CD14-positive monocyte (primary cell): Measurements from ENCODE around the gene PDE4B. TPM values are rescaled to one million over a fixed set of nuclear protein-coding genes. Genes with fewer than 3 reads are reported as not detected.
A peak's percentile ranks its signal among the peaks of the same experiment; 100 is the strongest.

ENCODE experiments used
- DNase-seq, 3 donors: peaks; one replicate each; pipeline ENCODE4 v3.0.0-alpha.2; 2011 to 2022
- H2AFZ ChIP-seq: 2 replicates; pipeline ENCODE4 v1.6.0; 2012; ENCODE audit warnings: mild to moderate bottlenecking, low read depth, low read length, inconsistent platforms; ENCODE audit not compliant: insufficient read depth, poor library complexity, severe bottlenecking
- H3K27ac ChIP-seq, 2 donors: 1 replicate in 1 of 2; 2 replicates in 1 of 2; pipeline ENCODE4 v1.5.1; 2012 to 2013; ENCODE audit warnings: low read length in 2 of 2, control low read depth in 1 of 2, inconsistent platforms in 1 of 2, low read depth in 1 of 2, mild to moderate bottlenecking in 1 of 2
- H3K27me3 ChIP-seq, 2 donors: one replicate each; pipeline versions ENCODE4 v1.6.0 to v1.6.1; 2011 to 2013; ENCODE audit warnings: low read length in 2 of 2; ENCODE audit not compliant: control insufficient read depth in 2 of 2, insufficient read depth in 2 of 2
- H3K36me3 ChIP-seq, 2 donors: replicated peaks in 1 of 2; 1 replicate in 1 of 2; 2 replicates in 1 of 2; pipeline versions ENCODE4 v1.5.1 to v1.6.1; 2012 to 2013; ENCODE audit warnings: low read length in 2 of 2, control low read depth in 1 of 2, inconsistent platforms in 1 of 2, mild to moderate bottlenecking in 1 of 2; ENCODE audit not compliant: insufficient read depth in 2 of 2, control insufficient read depth in 1 of 2
- H3K4me1 ChIP-seq, 2 donors: 1 replicate in 1 of 2; 2 replicates in 1 of 2; pipeline versions ENCODE4 v1.5.1 to v1.6.1; 2012 to 2013; ENCODE audit warnings: low read length in 2 of 2, control low read depth in 1 of 2, inconsistent platforms in 1 of 2, mild to moderate bottlenecking in 1 of 2, moderate library complexity in 1 of 2; ENCODE audit not compliant: insufficient read depth in 2 of 2, control insufficient read depth in 1 of 2
- H3K4me2 ChIP-seq: replicated peaks from 2 replicates; pipeline ENCODE3; 2012; ENCODE audit warnings: low read length, moderate library complexity, mild to moderate bottlenecking; ENCODE audit not compliant: poor library complexity, severe bottlenecking; ENCODE audit errors: extremely low read depth
- H3K4me3 ChIP-seq, 3 experiments: fragments of 200-600 bp in 1 of 3; sonication (generic) in 1 of 3; replicated peaks in 1 of 3; 1 replicate in 2 of 3; 2 replicates in 1 of 3; pipeline ENCODE4 v1.5.1; 2011 to 2013; ENCODE audit warnings: low read length in 3 of 3, mild to moderate bottlenecking in 3 of 3, control low read depth in 2 of 3, low read depth in 2 of 3, inconsistent platforms in 1 of 3, moderate library complexity in 1 of 3
- H3K79me2 ChIP-seq: 2 replicates; pipeline ENCODE4 v1.6.0; 2012; ENCODE audit warnings: mild to moderate bottlenecking, control low read depth, inconsistent platforms, low read length, moderate library complexity; ENCODE audit not compliant: insufficient read depth
- H3K9ac ChIP-seq: 2 replicates; pipeline ENCODE4 v1.6.0; 2017; ENCODE audit warnings: low read length, mild to moderate bottlenecking; ENCODE audit not compliant: insufficient read depth, poor library complexity, severe bottlenecking
- H3K9me3 ChIP-seq, 2 donors: replicated peaks in 1 of 2; 1 replicate in 1 of 2; 2 replicates in 1 of 2; pipeline versions ENCODE4 v1.5.1 to v1.6.1; 2012 to 2013; ENCODE audit warnings: low read length in 2 of 2, control low read depth in 1 of 2; ENCODE audit not compliant: control insufficient read depth in 1 of 2, insufficient read depth in 1 of 2
- H4K20me1 ChIP-seq: 2 replicates; pipeline ENCODE4 v1.6.0; 2012; ENCODE audit warnings: mild to moderate bottlenecking, low read length, control low read depth, moderate library complexity; ENCODE audit not compliant: insufficient read depth
- H3K27ac Mint-ChIP-seq, 7 donors: one replicate each; pipeline ENCODE4 v1.8.0; 2020; ENCODE audit warnings: mild to moderate bottlenecking in 7 of 7, mixed read lengths in 7 of 7, moderate library complexity in 6 of 7, inconsistent platforms in 2 of 7
- H3K27me3 Mint-ChIP-seq, 3 donors: one replicate each; pipeline ENCODE4 v1.8.0; 2021 to 2022; ENCODE audit warnings: low read depth in 3 of 3, mild to moderate bottlenecking in 3 of 3, mixed read lengths in 3 of 3, moderate library complexity in 3 of 3, inconsistent platforms in 1 of 3
- H3K36me3 Mint-ChIP-seq, 2 donors: one replicate each; pipeline ENCODE4 v1.8.0; 2020; ENCODE audit warnings: mixed read lengths in 2 of 2, inconsistent platforms in 1 of 2, mild to moderate bottlenecking in 1 of 2
- H3K4me1 Mint-ChIP-seq: one replicate; pipeline ENCODE4 v1.8.0; 2020; ENCODE audit warnings: mild to moderate bottlenecking, mixed read lengths
- H3K4me3 Mint-ChIP-seq, 2 donors: one replicate each; pipeline ENCODE4 v1.8.0; 2020; ENCODE audit warnings: mild to moderate bottlenecking in 2 of 2, mixed read lengths in 2 of 2, moderate library complexity in 1 of 2
- H3K9me3 Mint-ChIP-seq, 7 donors: one replicate each; pipeline ENCODE4 v1.8.0; 2020 to 2022; ENCODE audit warnings: mixed read lengths in 7 of 7, mild to moderate bottlenecking in 6 of 7, moderate library complexity in 6 of 7, inconsistent platforms in 2 of 7
- CTCF ChIP-seq: fragments of 200-600 bp; IDR thresholded peaks from one replicate; pipeline ENCODE4 v1.8.0; 2022; ENCODE audit warnings: antibody characterized with exemption, mild to moderate bottlenecking
- WGBS: methylation state at CpG from one replicate; pipeline ENCODE4 v1.1.5; 2013; ENCODE audit warnings: missing lambda C conversion rate; ENCODE audit not compliant: insufficient coverage; 5-methylcytosine and 5-hydroxymethylcytosine counted together
- intact Hi-C, 2 donors: fragments of 100-400 bp; cut with micrococcal nuclease; formaldehyde crosslinking; loops; one replicate each; pipeline versions ENCODE4 v1.15.0 to v1.15.1; 2023
- polyA plus RNA-seq, 3 donors: library from polyadenylated mRNA; depleted of rRNA in 1 of 3; unstranded in 2 of 3; stranded (reverse) in 1 of 3; fragments of 300-500 nt in 2 of 3; fragments of >200 nt in 1 of 3; fragmentation: Illumina TruSeq in 2 of 3; gene quantifications; 1 replicate in 2 of 3; 2 replicates in 1 of 3; pipeline ENCODE4 v1.2.3, GENCODE V29; 2012 to 2021

PDE4B gene
- polyA plus RNA-seq, 3 donors, result 17.2 to 52.8 (median 25.2) TPM

- peaks cover 51% of the 10 kb centered on the region for H3K4me1 Mint-ChIP-seq
- Histone ChIP-seq H4K20me1 (peaks cover 54% of the 10 kb centered on the region), H3K79me2 (peaks cover 49% of the 10 kb centered on the region), H3K27me3 (no peaks in the 10 kb centered on the region), H3K4me1 (peaks cover 20 to 40% of the 10 kb centered on the region in 2 donors), H2AFZ (no peak overlapping the region), H3K4me3 (no peak overlapping the region), H3K4me2 (no peak overlapping the region), H3K9ac (no peak overlapping the region), H3K36me3 (peaks cover 8 to 31% of the 10 kb centered on the region in 2 donors), H3K27ac (no peak overlapping the region), H3K9me3 (no peaks in the 10 kb centered on the region)
- no peaks in the 10 kb centered on the region for H3K27me3 Mint-ChIP-seq
- H3K4me3 Mint-ChIP-seq, result no peak overlapping the region
- 94% methylated on average over 2 of the region's 5 CpGs for WGBS
- intact Hi-C loops, result no loop called here
- H3K27ac Mint-ChIP-seq, result no peak overlapping the region
- no peak for TF ChIP-seq CTCF
- DNase-seq, result no peak
- H3K9me3 Mint-ChIP-seq, result peaks cover 0 to 2% (median 0%) of the 10 kb centered on the region in 7 donors
- H3K36me3 Mint-ChIP-seq, result peaks cover 47 to 56% of the 10 kb centered on the region in 2 donors
Observed at GRCh38 chr1:66354311-66355201, 561.9 kb downstream of the PDE4B start.

GRCh38 chr1:66355756-66356155 is 563.1 kb downstream of the PDE4B start:
- H3K27me3 Mint-ChIP-seq, result no peaks in the 10 kb centered on the region
- H3K4me1 ChIP-seq, result peaks cover 10 to 29% of the 10 kb centered on the region in 2 donors
- H3K79me2 ChIP-seq, result peaks cover 45% of the 10 kb centered on the region
- peaks cover 46% of the 10 kb centered on the region for H4K20me1 ChIP-seq
- no peak overlapping the region for H3K4me3 Mint-ChIP-seq
- H3K36me3 Mint-ChIP-seq, result peaks cover 50 to 59% of the 10 kb centered on the region in 2 donors
- H3K9ac ChIP-seq, result no peak overlapping the region
- no peak overlapping the region for H3K27ac ChIP-seq
- no peaks in the 10 kb centered on the region for H3K9me3 ChIP-seq
- H3K27ac Mint-ChIP-seq, result no peak overlapping the region
- H3K4me1 Mint-ChIP-seq, result peaks cover 42% of the 10 kb centered on the region
- DNase-seq, result peak in 1 of 3 donors; percentile 29
- intact Hi-C loops, result no loop called here
- H2AFZ ChIP-seq, result no peak overlapping the region
- TF ChIP-seq CTCF, result no peak
- no peak overlapping the region for H3K4me2 ChIP-seq
- WGBS, result no CpG with 5 or more reads among the region's 1 CpG
- no peak overlapping the region for H3K4me3 ChIP-seq
- peaks cover 0 to 2% (median 0%) of the 10 kb centered on the region in 7 donors for H3K9me3 Mint-ChIP-seq
- peaks cover 8 to 31% of the 10 kb centered on the region in 2 donors for H3K36me3 ChIP-seq
- no peaks in the 10 kb centered on the region for H3K27me3 ChIP-seq
